ENCODE results near the gene SPATA13.

Gene SPATA13

GRCh38 chr13:24267274-24267673 lies 106.8 kb downstream of the SPATA13 start:
- peaks cover 28% of the 10 kb centered on the region for H3K4me1 ChIP-seq (ENCODE audit: low read depth, poor library complexity, severe bottlenecking)
- TF ChIP-seq CTCF (conservative IDR thresholded peaks at IDR 0.05; ENCODE audit: low read depth, low read length), result no peak
- no peak overlapping the region for H3K27ac ChIP-seq
- H3K27me3 ChIP-seq (ENCODE audit: insufficient read depth, low read depth), result no peaks in the 10 kb centered on the region
- H3K4me3 ChIP-seq (IDR thresholded peaks at IDR 0.05; ENCODE audit: insufficient read depth, low read depth, low read length), result no peak overlapping the region
- H3K4me2 ChIP-seq, result no peak overlapping the region
- H3K79me2 ChIP-seq (ENCODE audit: insufficient read depth, low read depth), result no peaks in the 10 kb centered on the region
- no peaks in the 10 kb centered on the region for H3K36me3 ChIP-seq (ENCODE audit: insufficient read depth)
- no peaks in the 10 kb centered on the region for H4K20me1 ChIP-seq (ENCODE audit: insufficient read depth)
- no peak overlapping the region for H3K9ac ChIP-seq
- no peak overlapping the region for H2AFZ ChIP-seq (ENCODE audit: low read depth)

- Histone ChIP-seq H3K4me3 (IDR thresholded peaks at IDR 0.05; ENCODE audit: insufficient read depth, low read depth, low read length) (no peak overlapping the region), H2AFZ (ENCODE audit: low read depth) (no peak overlapping the region), H3K27ac (no peak overlapping the region), H3K4me2 (no peak overlapping the region), H3K4me1 (ENCODE audit: low read depth, poor library complexity, severe bottlenecking) (peaks cover 28% of the 10 kb centered on the region), H3K9ac (no peak overlapping the region), H3K79me2 (ENCODE audit: insufficient read depth, low read depth) (no peaks in the 10 kb centered on the region), H4K20me1 (ENCODE audit: insufficient read depth) (no peaks in the 10 kb centered on the region), H3K36me3 (ENCODE audit: insufficient read depth) (no peaks in the 10 kb centered on the region), H3K27me3 (ENCODE audit: insufficient read depth, low read depth) (no peaks in the 10 kb centered on the region)
- TF ChIP-seq CTCF (conservative IDR thresholded peaks at IDR 0.05; ENCODE audit: low read depth, low read length), result no peak
Observed at GRCh38 chr13:24267801-24268200, 107.3 kb downstream of the SPATA13 start.

GRCh38 chr13:24269821-24270220 lies 109.3 kb downstream of the SPATA13 start:
- Histone ChIP-seq H3K9ac (no peak overlapping the region), H3K4me3 (IDR thresholded peaks at IDR 0.05; ENCODE audit: insufficient read depth, low read depth, low read length) (no peak overlapping the region), H3K36me3 (ENCODE audit: insufficient read depth) (no peaks in the 10 kb centered on the region), H3K4me2 (peak overlapping the region; percentile 29; the same call in 1 of the 2 replicates), H3K4me1 (ENCODE audit: low read depth, poor library complexity, severe bottlenecking) (peaks cover 33% of the 10 kb centered on the region), H2AFZ (ENCODE audit: low read depth) (no peak overlapping the region), H3K27me3 (ENCODE audit: insufficient read depth, low read depth) (no peaks in the 10 kb centered on the region), H3K79me2 (ENCODE audit: insufficient read depth, low read depth) (no peaks in the 10 kb centered on the region), H4K20me1 (ENCODE audit: insufficient read depth) (no peaks in the 10 kb centered on the region), H3K27ac (no peak overlapping the region)
- no peak for TF ChIP-seq CTCF (conservative IDR thresholded peaks at IDR 0.05; ENCODE audit: low read depth, low read length)

- Histone ChIP-seq H3K4me2 (peak overlapping the region; percentile 29; the same call in 1 of the 2 replicates), H4K20me1 (ENCODE audit: insufficient read depth) (no peaks in the 10 kb centered on the region), H3K36me3 (ENCODE audit: insufficient read depth) (no peaks in the 10 kb centered on the region), H3K27ac (peak overlapping the region; percentile 48; the same call in 1 of the 2 replicates), H3K4me3 (IDR thresholded peaks at IDR 0.05; ENCODE audit: insufficient read depth, low read depth, low read length) (no peak overlapping the region), H3K9ac (peak overlapping the region; percentile 16; the same call in 1 of the 2 replicates), H3K4me1 (ENCODE audit: low read depth, poor library complexity, severe bottlenecking) (peaks cover 30% of the 10 kb centered on the region), H3K79me2 (ENCODE audit: insufficient read depth, low read depth) (no peaks in the 10 kb centered on the region), H3K27me3 (ENCODE audit: insufficient read depth, low read depth) (no peaks in the 10 kb centered on the region), H2AFZ (ENCODE audit: low read depth) (peak overlapping the region; percentile 8; the same call in 1 of the 2 replicates)
- TF ChIP-seq CTCF (conservative IDR thresholded peaks at IDR 0.05; ENCODE audit: low read depth, low read length), result no peak
Observed at GRCh38 chr13:24270639-24271141, 110.2 kb downstream of the SPATA13 start.

All from KMS-11 (cell line).